Fibroblast of mammary gland (primary cell): ENCODE results near the gene RANBP1.

Experiments used
- DNase-seq: peaks from one replicate; pipeline ENCODE4 v3.0.0-alpha.2; 2010; ENCODE audit warnings: low read depth
- H3K4me3 ChIP-seq: 2 replicates; pipeline ENCODE4 v1.5.1; 2011; ENCODE audit warnings: low read depth, mild to moderate bottlenecking, low read length, moderate library complexity; ENCODE audit not compliant: control insufficient read depth
- CTCF ChIP-seq: conservative IDR thresholded peaks from 2 replicates; pipeline ENCODE4 v1.5.1; 2011; ENCODE audit warnings: low read depth, low read length, inconsistent platforms; ENCODE audit not compliant: control insufficient read depth, insufficient read depth

Gene RANBP1

GRCh38 chr22:20135265-20135664, 19.4 kb downstream of the RANBP1 start:
- H3K4me3 ChIP-seq: no peak overlapping the region
- no peak for DNase-seq
- no peak for TF ChIP-seq CTCF

- no peak overlapping the region for H3K4me3 ChIP-seq
- no peak for TF ChIP-seq CTCF
- no peak for DNase-seq
Observed at GRCh38 chr22:20135806-20136602, 20.1 kb downstream of the RANBP1 start.

- DNase-seq: no peak
- no peak for TF ChIP-seq CTCF
- no peak overlapping the region for H3K4me3 ChIP-seq
Observed at GRCh38 chr22:20136603-20136873, 20.6 kb downstream of the RANBP1 start.

GRCh38 chr22:20137113-20137512, 21.2 kb downstream of the RANBP1 start:
- no peak for DNase-seq
- TF ChIP-seq CTCF: no peak
- H3K4me3 ChIP-seq: no peak overlapping the region

GRCh38 chr22:20137671-20138416, 21.9 kb downstream of the RANBP1 start:
- no peak for DNase-seq
- no peak overlapping the region for H3K4me3 ChIP-seq
- no peak for TF ChIP-seq CTCF

- no peak for DNase-seq
- no peak overlapping the region for H3K4me3 ChIP-seq
- TF ChIP-seq CTCF: no peak
Observed at GRCh38 chr22:20138417-20138738, 22.5 kb downstream of the RANBP1 start.
